Ishikawa (cell line): ENCODE data around the gene KIF1C.

Experiments used
- CEBPB ChIP-seq: IDR thresholded peaks from 2 replicates; pipeline ENCODE4 v1.6.1; 2012
- CREB1 ChIP-seq: IDR thresholded peaks from 2 replicates; pipeline ENCODE4 v1.6.1; 2012; ENCODE audit warnings: low read depth
- EGR1 ChIP-seq: IDR thresholded peaks from 2 replicates; pipeline ENCODE4 v1.6.1; 2012
- EP300 ChIP-seq: IDR thresholded peaks from 2 replicates; pipeline ENCODE4 v1.6.1; 2012; ENCODE audit warnings: borderline replicate concordance
- FOXM1 ChIP-seq: IDR thresholded peaks from 2 replicates; pipeline ENCODE4 v1.6.1; 2012; ENCODE audit warnings: low read depth, borderline replicate concordance
- MAX ChIP-seq: IDR thresholded peaks from 2 replicates; pipeline ENCODE4 v1.6.1; 2012
- NFIC ChIP-seq: IDR thresholded peaks from 2 replicates; pipeline ENCODE4 v1.6.1; 2012
- RAD21 ChIP-seq: IDR thresholded peaks from 2 replicates; pipeline ENCODE4 v1.6.1; 2012; ENCODE audit warnings: low read depth
- TAF1 ChIP-seq: IDR thresholded peaks from 2 replicates; pipeline ENCODE4 v1.6.1; 2012; ENCODE audit warnings: low read depth, mild to moderate bottlenecking
- TCF12 ChIP-seq: IDR thresholded peaks from 2 replicates; pipeline ENCODE4 v1.6.1; 2012; ENCODE audit warnings: low read depth
- TEAD4 ChIP-seq: IDR thresholded peaks from 2 replicates; pipeline ENCODE4 v1.6.1; 2012
- YY1 ChIP-seq: IDR thresholded peaks from 2 replicates; pipeline ENCODE4 v1.6.1; 2012; ENCODE audit warnings: low read depth
- ZBTB7A ChIP-seq: IDR thresholded peaks from 2 replicates; pipeline ENCODE4 v1.6.1; 2012; ENCODE audit warnings: low read depth
- TF ChIP-seq, protein P1 (sequence below): IDR thresholded peaks from 2 replicates; pipeline ENCODE4 v1.6.1; 2012
- TF ChIP-seq, protein P2 (sequence below): IDR thresholded peaks from 2 replicates; pipeline ENCODE4 v1.6.1; 2012; ENCODE audit warnings: low read depth, mild to moderate bottlenecking

KIF1C gene

DNA sequence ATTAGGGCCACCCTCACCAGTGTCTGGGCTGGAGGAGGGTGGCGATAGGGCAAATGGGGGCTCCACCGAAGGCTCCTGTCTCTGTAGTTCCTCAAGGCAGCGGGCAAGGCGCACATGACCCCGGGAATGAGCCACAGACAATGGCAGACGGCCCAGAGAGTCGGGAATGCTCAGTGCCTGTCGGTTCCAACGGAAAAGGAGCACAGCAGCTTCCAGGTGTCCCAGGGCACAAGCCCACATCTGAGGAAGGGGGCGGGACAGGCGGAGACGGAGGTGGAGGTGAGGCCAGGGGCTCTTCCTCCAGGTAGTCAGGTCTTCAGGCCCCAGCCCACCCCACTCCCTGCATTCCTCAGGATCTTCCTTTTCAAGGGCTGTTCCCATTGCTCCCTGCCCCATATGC, 25.0 kb upstream of the KIF1C start:
- TF ChIP-seq, protein P1, sequence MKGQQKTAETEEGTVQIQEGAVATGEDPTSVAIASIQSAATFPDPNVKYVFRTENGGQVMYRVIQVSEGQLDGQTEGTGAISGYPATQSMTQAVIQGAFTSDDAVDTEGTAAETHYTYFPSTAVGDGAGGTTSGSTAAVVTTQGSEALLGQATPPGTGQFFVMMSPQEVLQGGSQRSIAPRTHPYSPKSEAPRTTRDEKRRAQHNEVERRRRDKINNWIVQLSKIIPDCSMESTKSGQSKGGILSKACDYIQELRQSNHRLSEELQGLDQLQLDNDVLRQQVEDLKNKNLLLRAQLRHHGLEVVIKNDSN, result no peak
- no peak for TF ChIP-seq YY1
- no peak for TF ChIP-seq NFIC
- no peak for TF ChIP-seq MAX
- no peak for TF ChIP-seq EGR1
- TF ChIP-seq CEBPB, result no peak
- no peak for TF ChIP-seq TCF12
- TF ChIP-seq EP300, result no peak
- TF ChIP-seq CREB1, result no peak
- TF ChIP-seq TEAD4, result no peak
- no peak for TF ChIP-seq ZBTB7A
- TF ChIP-seq RAD21, result no peak
- no peak for TF ChIP-seq FOXM1
- TF ChIP-seq TAF1, result no peak
- TF ChIP-seq, protein P2, sequence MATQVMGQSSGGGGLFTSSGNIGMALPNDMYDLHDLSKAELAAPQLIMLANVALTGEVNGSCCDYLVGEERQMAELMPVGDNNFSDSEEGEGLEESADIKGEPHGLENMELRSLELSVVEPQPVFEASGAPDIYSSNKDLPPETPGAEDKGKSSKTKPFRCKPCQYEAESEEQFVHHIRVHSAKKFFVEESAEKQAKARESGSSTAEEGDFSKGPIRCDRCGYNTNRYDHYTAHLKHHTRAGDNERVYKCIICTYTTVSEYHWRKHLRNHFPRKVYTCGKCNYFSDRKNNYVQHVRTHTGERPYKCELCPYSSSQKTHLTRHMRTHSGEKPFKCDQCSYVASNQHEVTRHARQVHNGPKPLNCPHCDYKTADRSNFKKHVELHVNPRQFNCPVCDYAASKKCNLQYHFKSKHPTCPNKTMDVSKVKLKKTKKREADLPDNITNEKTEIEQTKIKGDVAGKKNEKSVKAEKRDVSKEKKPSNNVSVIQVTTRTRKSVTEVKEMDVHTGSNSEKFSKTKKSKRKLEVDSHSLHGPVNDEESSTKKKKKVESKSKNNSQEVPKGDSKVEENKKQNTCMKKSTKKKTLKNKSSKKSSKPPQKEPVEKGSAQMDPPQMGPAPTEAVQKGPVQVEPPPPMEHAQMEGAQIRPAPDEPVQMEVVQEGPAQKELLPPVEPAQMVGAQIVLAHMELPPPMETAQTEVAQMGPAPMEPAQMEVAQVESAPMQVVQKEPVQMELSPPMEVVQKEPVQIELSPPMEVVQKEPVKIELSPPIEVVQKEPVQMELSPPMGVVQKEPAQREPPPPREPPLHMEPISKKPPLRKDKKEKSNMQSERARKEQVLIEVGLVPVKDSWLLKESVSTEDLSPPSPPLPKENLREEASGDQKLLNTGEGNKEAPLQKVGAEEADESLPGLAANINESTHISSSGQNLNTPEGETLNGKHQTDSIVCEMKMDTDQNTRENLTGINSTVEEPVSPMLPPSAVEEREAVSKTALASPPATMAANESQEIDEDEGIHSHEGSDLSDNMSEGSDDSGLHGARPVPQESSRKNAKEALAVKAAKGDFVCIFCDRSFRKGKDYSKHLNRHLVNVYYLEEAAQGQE, result no peak

DNA sequence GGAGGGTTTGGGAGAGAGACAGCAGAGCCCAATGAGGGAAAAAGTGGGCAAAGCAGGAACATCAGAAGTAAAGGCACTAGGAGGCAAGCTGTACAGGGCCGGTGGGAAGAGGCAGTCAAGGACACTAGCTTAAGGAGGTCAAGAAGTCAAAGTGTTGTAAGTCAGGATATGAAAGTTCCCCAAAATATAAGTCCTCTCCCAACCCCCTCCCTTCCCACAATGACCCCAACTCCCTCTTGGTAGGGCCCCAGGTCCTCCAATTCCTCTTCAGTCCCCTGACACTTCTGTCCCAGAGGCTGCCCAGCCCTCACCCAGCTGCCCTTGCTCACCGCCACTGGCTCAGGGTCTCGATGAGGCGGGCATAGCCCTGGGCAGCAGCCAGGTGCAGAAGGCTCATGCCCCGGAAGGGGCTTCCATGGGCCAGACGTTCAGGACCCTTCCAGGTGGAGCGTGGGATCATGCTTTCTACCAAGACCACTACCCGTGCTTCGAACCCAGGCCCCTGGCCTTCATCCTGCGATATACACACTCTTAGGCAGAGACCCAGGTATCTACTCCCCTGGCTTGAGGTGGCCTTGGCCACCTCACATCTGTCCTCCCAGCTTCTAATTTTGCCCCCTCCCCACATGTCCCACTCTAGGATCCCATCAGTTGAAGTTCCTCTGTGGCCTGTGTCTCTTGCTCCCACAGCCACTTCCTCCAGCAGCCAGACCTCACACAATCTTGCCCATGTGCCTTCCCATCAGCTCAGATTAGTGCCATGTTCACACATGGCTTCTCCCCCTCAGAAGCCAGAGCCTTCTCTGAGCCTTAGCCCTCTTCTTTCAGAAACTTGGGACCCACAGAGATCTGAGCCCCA, 24.3 kb upstream of the KIF1C start:
- TF ChIP-seq TEAD4 (no peak), TAF1 (no peak), ZBTB7A (no peak), FOXM1 (no peak), TCF12 (no peak), EP300 (no peak), MAX (no peak), EGR1 (no peak), NFIC (no peak), YY1 (no peak), RAD21 (no peak)
- TF ChIP-seq, protein P1, result no peak
- TF ChIP-seq, protein P2, result no peak

- TF ChIP-seq TAF1, result no peak
- no peak for TF ChIP-seq TEAD4
- TF ChIP-seq TCF12, result no peak
- TF ChIP-seq ZBTB7A, result no peak
- TF ChIP-seq, protein P1, result no peak
- TF ChIP-seq MAX, result no peak
- TF ChIP-seq, protein P2, result no peak
- no peak for TF ChIP-seq EGR1
- no peak for TF ChIP-seq RAD21
- no peak for TF ChIP-seq CEBPB
- no peak for TF ChIP-seq FOXM1
Measured at GRCh38 chr17:4974115-4974670, 23.6 kb upstream of the KIF1C start.
